HG03108 (cell line): Measurements from ENCODE around the gene ELANE.

Experiments used
- ATAC-seq: cut with Tn5 transposase; IDR thresholded peaks from one replicate; pipeline ENCODE4 v1.9.1; 2021; ENCODE audit warnings: moderate library complexity; ENCODE audit not compliant: unreplicated experiment

The ELANE gene

DNA sequence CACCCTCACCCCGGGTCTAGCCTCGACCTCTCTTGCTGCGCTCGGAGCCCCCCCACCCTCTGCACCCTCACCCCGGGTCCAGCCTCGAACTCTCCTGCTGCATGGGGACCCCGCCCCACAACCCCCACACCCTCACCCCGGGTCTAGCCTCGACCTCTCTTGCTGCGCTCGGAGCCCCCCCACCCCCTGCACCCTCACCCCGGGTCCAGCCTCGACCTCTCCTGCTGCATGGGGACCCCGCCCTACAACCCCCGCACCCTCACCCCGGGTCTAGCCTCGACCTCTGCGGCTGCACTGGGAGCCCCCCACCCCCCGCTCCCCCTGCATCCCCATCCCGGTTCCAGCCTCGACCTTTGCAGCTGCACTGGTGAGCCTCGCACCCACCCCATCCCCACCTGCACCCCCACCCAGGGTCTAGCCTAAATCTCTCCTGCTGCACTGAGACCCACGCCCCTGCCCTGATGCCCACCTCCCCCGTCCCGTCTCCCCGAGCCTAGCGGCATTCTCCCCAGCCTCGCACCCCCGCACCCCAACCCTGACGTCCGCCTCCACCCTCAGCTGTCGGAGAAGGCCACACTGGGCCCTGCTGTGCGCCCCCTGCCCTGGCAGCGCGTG, 9.1 kb downstream of the ELANE start:
- no peak for ATAC-seq

DNA sequence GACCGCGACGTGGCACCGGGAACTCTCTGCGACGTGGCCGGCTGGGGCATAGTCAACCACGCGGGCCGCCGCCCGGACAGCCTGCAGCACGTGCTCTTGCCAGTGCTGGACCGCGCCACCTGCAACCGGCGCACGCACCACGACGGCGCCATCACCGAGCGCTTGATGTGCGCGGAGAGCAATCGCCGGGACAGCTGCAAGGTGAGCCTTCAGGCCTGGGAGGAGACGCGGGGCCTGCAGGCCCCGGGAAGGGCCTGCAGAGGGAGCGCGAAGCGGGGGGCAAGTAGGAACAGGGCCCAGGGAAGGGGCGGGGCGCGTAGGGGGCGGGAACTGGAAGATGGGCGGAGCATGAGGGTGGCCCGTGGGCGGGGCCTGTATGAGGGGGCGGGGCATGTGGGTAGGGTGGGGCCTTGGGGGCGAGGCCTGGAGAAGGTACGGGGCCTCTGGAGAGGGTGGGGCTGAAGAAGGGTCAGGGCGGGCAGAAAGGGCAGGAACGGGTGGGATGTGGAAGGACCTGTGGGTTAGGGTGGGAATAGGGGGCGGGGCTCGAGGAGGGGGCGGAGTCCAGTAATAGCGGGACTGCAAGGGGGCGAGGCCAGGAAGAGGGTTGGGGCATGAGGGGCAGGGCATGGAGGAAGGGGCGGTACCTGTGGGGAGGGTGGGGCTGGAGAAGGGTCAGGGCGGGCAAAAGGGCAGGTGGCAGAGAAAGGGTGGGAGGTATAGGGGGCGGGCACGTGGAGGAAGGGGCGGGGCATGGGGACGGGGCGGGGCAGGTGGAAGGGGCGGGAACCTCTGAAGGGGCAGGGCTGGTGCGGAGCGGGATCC, 9.9 kb downstream of the ELANE start:
- no peak for ATAC-seq

DNA sequence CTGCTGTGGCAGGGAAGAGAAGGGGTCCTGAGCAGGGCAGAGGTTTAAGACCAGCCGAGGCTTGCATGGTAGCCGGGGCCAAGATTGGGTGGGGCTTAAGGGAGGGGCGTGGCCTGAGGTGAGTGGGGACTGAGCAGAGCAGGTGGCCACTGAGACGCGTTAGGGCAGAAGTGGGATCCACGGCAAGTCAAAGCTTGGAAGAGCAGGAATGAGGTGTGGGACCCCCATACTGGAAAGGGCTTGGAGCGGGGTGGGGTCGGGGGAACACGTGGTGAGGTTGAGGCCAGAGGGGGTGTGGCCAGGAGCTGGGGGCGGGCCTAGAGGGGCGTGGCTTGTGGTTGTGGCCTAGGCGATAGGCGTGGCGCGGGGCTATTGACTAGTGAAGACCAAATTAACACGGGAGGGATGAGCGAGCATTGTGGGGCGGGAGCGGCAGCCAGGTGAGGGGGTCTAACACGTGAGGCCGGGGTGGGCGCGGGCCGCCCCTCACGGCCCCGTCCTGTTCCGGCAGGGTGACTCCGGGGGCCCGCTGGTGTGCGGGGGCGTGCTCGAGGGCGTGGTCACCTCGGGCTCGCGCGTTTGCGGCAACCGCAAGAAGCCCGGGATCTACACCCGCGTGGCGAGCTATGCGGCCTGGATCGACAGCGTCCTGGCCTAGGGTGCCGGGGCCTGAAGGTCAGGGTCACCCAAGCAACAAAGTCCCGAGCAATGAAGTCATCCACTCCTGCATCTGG, 10.6 kb downstream of the ELANE start:
- no peak for ATAC-seq

DNA sequence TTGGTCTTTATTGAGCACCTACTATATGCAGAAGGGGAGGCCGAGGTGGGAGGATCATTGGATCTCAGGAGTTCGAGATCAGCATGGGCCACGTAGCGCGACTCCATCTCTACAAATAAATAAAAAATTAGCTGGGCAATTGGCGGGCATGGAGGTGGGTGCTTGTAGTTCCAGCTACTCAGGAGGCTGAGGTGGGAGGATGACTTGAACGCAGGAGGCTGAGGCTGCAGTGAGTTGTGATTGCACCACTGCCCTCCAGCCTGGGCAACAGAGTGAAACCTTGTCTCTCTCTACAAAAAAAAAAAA, 11.2 kb downstream of the ELANE start:
- ATAC-seq: no peak

DNA sequence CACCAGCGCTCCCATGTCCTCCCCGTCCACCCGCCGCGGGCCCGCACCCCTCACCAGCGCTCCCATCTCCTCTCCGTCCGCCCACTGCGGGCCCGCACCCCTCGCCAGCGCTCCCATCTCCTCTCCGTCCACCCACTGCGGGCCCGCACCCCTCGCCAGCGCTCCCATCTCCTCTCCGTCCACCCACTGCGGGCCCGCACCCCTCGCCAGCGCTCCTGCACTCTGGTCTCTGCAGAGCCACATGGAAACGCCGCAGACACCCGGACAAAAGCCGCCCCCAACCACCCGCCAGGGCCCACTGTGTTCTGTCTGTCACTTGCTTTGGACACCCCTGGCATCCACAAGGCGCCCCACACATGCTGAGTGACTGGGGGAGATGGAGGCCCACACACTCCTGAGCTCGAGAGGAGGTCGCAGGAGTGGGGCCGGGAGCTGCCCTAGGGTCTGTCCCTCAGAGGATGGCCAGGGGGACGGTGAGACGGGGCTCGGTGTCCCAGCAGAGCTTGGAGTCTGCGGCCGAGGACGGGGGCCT, 14.7 kb downstream of the ELANE start:
- no peak for ATAC-seq

DNA sequence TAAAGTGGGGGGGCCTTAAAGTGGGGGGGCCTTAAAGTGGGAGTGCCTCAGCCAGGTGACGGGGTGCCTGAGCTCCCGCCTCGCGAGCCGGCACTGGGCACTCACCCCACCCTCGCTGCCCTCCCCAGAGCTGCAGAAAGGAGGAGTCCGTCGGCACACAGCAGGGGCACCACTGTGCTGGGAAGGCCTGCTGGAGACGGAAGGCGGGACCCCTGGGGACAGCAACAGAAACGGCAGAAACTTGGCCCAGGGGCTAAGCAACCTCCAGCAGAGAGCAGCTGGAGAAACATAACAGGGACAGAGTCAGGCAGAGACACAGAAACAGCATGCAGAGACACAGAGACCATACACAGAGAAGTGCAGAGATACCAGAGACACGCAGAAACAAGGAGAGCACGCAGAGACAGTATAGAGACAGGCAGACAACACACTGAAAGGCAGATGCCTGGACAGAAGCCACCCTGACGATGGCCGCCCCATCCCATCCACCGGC, 15.2 kb downstream of the ELANE start:
- no peak for ATAC-seq

DNA sequence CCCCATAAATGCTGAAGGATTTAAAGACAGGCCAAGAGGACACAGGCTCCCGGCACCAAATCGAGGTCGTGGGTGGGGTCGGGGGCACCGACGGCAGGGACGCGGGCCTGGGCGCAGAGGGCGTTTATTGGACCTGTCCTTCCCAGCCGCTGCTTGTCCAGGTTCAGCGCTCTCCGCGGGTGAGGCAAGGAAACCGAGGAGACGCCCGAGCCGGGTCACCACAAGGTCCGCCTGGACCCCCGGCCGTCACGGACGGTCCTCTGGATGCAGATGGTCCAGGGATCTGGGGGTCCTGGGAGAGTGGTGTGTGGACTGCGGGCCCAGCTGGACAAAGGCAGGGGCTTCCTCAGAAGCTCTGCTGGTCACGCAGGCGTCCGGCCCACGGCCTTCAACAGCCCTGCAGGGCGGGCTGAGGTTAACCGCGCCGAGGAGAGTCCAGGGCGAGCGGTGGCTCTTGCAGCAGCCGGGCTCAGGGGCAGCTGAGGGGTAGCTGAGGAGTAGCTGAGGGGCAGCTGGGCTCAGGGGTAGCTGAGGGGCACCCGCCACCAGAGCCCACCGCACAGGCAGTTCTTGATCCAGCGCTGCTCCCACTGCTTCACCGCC, 15.9 kb downstream of the ELANE start:
- ATAC-seq: no peak

DNA sequence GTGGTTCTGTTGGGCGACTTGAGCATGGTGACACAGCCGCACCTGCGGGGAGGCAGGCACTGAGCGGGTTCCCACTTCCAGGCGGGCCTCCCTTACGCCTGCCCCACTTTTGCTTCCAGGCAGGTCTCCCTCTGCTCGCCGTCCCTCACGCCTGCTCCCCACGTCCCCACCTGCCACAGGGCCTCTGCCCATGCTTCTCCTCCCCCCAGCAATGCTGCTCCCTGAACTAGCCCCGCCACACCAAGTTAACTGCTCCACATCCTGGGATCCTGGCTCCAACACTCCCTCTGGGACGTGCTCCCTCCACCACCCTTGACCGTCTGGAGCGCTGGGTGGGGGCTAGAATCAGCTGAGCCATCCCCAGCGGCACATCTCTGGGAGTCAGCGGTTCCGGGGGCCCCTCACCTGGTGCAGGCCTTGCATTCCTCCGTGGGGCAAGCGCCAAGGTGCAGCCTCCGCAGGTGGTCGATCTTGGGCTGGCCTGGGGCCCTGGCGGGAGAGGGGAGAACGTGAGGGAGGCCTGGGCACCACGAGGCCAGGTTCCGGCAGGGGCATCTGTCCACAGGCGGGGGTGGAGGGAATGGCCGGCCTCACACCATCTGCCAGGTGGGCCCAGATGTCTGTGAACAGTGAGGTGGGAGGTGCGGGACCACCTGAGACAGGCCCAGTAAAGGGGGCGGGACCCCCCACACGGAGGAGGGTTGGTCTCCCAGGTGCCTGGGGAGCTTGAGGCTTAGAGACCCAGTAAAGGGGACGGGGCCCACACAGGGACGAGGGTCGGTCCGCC, 16.5 kb downstream of the ELANE start:
- no peak for ATAC-seq

DNA sequence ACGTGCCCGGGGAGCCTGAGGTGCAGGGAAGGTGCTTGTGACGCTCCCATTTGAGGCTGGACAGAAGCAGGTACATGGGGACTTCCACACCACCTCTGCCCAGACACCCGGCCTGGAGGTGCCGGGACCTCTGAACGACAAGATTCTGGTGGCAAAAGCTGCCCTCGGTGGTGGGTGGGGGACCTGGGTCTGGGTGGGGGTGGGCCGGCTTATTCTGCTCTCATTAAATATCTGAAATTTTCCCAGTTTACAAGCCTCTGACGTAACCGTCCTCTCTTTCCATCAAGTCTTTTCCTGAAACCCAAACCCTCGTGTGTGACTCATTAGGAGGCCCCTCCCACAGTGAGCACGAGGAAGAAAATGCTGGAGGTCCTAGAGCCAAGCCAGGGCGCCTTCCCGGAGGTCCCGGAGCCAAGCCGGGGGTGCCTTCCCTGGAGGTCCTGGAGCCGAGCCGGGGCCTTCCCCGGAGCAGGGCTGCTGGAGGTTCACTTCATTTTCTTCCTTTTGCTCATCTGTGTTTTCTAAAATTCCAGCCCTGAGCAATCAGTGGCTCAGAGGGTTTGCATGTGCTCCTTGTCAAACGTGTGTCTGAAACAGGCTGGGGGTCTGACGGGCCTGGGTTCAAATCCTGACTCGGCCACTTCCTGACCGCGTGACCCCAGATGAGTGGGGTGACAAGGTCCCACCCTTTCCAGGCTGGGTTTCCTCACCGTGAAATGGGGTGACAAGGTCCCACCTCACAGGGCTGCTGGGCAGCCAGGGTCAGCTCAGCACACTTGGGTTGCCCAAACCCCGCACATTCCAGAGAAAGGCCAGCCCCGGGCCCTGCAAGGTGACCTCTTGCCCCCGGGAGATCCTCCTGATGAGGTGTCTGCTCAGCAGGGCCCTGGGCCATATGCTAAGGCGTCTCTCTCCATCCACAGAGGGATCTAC, 17.4 kb downstream of the ELANE start:
- no peak for ATAC-seq

DNA sequence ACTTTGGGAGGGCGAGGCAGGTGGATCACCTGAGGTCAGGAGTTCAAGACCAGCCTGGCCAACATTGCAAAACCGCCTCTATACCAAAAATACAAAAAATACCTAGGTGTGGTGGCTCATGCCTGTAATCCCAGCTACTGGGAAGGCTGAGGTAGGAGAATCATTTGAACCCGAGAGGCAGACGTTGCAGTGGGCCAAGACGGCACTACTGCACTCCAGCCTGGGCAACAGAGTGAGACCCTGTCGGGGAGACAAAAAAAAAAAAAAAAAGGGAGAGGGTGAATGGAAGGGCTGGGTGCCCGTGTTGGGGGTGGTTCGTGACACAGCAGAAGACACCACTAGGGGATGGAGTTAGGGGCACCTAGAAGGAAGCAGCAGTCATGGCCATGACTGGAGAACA, 18.2 kb downstream of the ELANE start:
- ATAC-seq: no peak

DNA sequence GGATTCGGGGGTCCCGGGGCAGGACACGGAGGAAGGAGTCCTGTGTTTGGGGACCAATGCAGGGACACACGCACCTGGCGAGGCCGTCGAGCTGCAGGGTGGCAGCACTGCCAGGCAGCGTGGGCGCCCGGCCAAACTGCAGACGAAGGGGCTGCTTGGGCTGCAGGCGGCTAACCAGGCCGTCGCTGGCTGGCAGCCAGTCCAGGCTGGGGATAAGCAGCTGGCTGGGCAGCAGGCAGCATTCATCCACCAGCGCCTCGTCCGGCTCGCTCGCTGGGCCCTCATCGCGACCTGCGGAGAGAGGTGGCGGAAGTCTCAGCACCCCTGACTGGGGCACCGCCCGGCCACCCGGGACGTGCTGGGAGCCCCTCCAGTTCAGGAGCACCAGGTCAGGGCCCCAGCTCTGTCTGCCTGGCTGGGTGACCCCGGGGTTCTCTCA, 18.9 kb downstream of the ELANE start:
- no peak for ATAC-seq

DNA sequence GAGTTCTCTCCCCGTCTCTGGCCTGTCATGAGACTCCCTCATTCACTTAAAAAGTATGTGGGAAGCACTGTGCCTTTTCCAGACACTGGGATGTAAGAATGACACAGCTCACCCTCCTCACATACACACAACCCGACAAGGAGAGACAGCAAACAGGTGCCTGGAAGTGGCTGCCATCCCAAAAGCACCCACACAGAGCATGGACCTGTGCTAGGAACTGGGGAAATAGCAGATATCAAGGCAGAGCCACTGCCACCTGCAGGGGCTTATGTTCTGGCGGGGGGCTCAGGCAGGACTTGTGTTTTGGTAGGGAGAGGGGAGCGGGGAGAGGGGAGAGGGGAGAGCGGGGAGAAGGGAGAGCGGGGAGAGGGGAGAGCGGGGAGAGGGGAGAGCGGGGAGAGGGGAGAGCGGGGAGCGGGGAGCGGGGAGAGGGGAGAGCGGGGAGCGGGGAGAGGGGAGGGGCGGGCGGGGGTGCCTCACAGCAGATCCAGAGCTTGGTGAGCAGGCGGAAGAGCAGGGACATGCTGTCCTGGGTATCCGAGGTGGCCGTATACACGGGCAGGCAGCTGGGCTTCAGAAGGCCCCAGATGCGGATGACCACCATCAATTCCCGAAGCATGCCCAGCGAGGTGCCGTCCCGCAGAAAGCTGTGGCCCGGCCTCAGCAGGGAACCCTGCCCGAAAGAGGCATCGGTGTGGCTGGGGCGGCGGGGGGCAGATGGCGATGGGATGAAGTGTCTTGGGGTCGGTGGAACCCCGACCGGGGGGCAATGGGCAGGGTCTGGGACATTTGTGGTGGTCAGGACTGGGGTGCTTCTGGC, 19.6 kb downstream of the ELANE start:
- ATAC-seq: no peak

DNA sequence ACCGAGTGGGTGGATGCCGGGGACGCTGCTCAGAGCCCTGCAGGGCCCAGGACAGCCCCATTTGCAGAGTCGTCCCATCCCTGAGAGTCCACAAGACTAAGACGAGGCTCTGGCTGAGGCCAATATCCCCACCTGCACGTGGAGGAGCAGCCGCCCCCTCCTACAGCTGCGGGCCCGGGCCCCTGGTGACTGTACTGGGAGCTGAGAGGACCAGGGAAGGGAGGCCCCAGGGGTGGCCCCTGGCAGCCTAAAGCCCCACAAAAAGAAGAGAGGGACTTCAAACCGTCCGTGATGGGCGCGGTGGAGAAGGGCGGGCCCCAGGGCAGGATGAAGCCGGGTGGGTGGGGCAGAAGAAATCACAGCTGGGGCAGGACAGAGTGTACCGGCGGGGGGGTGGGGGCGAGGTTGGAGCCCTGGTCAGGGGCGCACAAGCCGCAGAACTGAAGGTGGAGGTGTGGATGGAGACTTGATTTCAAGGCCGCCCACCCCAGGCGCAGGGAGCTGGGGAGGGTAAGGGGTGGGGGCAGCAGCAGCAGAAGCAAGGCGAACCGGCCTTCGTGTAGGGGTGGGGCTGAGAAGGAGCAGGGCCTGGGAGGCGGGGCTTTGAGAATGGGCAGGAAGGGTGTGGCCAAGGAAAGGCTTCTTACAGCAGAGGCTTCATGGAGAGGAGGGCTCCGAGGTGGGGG, 20.3 kb downstream of the ELANE start:
- no peak for ATAC-seq

DNA sequence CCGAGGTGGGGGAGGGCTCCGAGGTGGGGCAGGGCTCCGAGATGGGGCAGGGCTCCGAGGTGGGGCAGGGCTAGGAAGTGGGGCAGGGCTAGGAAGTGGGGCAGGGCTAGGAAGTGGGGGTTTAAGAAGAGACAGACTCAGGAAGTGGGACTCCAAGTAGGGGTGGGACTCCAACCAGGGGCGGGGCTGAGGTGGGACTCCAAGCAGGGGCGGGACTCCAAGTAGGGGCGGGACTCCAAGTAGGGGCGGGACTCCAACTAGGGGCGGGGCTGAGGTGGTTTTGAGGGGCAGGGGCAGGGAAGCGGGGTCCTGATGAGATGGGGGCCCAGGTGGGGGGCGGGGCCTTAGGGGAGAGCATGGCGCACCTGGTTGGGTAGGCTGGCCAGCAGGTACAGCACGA, 21.0 kb downstream of the ELANE start:
- ATAC-seq: no peak

DNA sequence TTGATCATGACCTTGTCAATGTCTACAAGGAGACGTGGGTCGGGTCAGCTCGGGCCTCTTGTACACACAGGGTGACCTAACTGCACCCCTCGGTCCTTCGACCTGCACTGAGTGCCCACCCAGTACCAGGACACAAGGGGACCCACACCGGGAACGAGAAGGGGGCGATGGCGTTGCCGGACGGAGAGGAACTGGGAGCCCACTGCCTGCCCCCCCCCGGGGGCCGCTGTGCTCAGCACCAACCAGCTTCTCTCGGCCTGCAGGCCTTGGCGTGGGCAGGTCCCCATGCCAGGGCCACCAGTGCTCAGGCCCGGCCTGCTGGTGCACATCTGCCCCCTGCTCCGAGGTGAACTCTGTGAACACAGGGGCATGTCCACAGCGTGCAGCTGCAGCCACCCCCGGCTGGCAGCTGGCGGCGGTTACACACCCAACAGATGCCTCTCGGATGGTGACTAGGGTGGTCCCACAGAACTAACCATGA, 21.5 kb downstream of the ELANE start:
- no peak for ATAC-seq

DNA sequence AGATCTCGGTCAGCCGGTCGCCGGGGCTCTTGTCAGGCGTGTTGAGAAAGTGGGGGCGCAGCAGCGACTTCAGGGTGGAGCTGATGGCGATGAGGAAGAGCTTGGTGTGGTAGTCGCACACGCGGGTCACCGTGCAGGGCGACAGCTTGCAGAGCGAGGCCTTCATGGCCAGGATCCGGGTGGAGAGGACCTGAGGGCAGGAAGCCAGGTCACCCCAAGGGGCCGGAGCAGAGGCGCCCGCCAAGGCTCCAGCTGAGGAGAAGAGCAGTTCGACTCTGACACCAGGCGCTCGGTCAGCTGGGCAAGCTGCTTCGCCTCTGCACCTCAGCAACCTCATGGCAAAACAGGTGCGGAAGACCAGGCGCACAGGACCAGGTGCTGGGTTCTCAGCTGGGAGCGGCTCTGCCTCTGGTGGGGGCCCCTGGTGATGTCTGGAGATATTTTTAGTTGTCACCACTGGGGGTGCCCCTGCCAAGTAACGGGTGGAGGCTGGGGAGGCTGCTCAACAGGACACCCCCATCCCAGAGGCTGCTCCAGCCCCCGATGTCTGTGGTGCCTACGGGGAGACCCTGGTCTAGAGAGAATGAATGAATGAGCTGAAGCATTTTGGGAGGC, 23.3 kb downstream of the ELANE start:
- ATAC-seq: no peak

DNA sequence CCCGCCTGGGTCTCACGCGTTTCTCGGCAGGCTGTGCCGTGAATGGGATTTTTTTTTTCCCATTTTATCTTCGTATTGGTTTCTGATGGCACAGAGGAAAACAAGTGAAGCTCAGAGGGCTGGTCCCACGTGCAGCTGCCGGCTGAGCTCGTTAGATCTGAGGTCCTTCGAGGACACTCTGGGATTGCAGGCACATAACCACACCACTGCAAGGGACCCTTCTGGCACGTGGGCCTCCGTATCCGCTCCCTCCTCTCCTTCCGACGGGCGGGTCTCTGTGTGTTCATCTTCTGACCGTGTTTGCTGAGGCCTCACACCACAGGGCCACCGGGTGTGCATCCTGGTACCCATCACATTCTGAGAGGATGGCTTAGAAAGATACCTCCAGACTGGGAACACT, 24.0 kb downstream of the ELANE start:
- ATAC-seq: no peak
